OCI-LY3 (cell line): Measurements from ENCODE around the gene MBD3L4.

Source experiments
- CTCF ChIP-seq: fragments of 200-600, 300-600 bp; sonication (generic); IDR thresholded peaks from 2 replicates; pipeline ENCODE4 v1.5.1; 2014; ENCODE audit warnings: antibody characterized with exemption, low read length, low read depth
- EZH2phosphoT487 ChIP-seq: fragments of 200-600 bp; shearing (Covaris generic); IDR thresholded peaks from 2 replicates; pipeline ENCODE4 v1.6.1; 2018; ENCODE audit warnings: antibody characterized with exemption, mixed run types, low read depth

DNA sequence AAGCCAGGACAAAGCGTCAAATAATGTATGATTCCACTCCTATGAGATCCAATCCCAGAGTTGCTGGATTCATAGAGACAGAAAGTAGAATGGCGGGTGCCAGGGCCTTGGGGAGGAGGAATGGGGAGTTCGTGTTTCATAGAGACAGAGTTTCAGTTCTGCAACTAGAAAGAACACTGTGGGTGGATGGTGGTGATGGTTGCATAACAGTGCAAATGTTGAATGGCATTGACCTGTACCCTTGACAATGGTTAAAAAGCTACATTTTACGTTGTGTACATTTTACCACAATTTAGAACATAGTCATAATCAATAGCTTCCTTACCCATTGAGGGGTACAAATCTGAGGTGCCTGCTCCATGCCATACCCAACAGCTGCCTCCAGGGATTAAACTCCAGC lies 52.1 kb downstream of the MBD3L4 start:
- no peak for TF ChIP-seq CTCF
- TF ChIP-seq EZH2phosphoT487: no peak
